Immature natural killer cell (primary cell): Measurements from ENCODE around the gene B4GALNT4. TPM values are rescaled to one million over a fixed set of nuclear protein-coding genes. Genes with fewer than 3 reads are reported as not detected.
"Not testable (repeated sequence)": the region's sequence is repeated elsewhere in the genome, so short reads cannot be mapped to it uniquely, and the experiment has no call there.

Experiments
- DNase-seq, 3 donors: peaks; one replicate each; pipeline ENCODE4 v3.0.0; 2022; ENCODE audit warnings: mixed read lengths in 1 of 3
- H3K27ac Mint-ChIP-seq, 6 donors: one replicate each; pipeline ENCODE4 v1.8.0; 2020; ENCODE audit warnings: mixed read lengths in 6 of 6, mild to moderate bottlenecking in 5 of 6, inconsistent platforms in 4 of 6, moderate library complexity in 3 of 6
- H3K27me3 Mint-ChIP-seq, 3 donors: one replicate each; pipeline ENCODE4 v1.8.0; 2020 to 2021; ENCODE audit warnings: low read depth in 3 of 3, mild to moderate bottlenecking in 3 of 3, mixed read lengths in 3 of 3, moderate library complexity in 3 of 3, inconsistent platforms in 1 of 3
- H3K36me3 Mint-ChIP-seq, 3 donors: one replicate each; pipeline ENCODE4 v1.8.0; 2020; ENCODE audit warnings: mixed read lengths in 3 of 3, inconsistent platforms in 2 of 3, mild to moderate bottlenecking in 2 of 3
- H3K4me1 Mint-ChIP-seq, 2 donors: one replicate each; pipeline ENCODE4 v1.8.0; 2020; ENCODE audit warnings: inconsistent platforms in 2 of 2, mild to moderate bottlenecking in 2 of 2, mixed read lengths in 2 of 2, moderate library complexity in 1 of 2
- H3K4me3 Mint-ChIP-seq, 5 donors: one replicate each; pipeline ENCODE4 v1.8.0; 2020; ENCODE audit warnings: mild to moderate bottlenecking in 5 of 5, mixed read lengths in 5 of 5, inconsistent platforms in 3 of 5, moderate library complexity in 3 of 5
- H3K9me3 Mint-ChIP-seq, 6 donors: one replicate each; pipeline ENCODE4 v1.8.0; 2020; ENCODE audit warnings: mild to moderate bottlenecking in 6 of 6, mixed read lengths in 6 of 6, inconsistent platforms in 4 of 6, moderate library complexity in 3 of 6
- polyA plus RNA-seq, 3 donors: library from polyadenylated mRNA; unstranded; fragments of 300-500 nt; fragmentation: Illumina TruSeq; gene quantifications; one replicate each; pipeline ENCODE4 v1.2.3, GENCODE V29; 2021

Gene B4GALNT4
- polyA plus RNA-seq, 3 donors from 2014 or later = 0.53 TPM; not detected in 2

GRCh38 chr11:330694-331357, 38.5 kb upstream of the B4GALNT4 start:
- Mint-ChIP-seq H3K27ac (peak overlapping the region; percentile 84 to 95 (median 90)), H3K36me3 (peaks cover 0 to 7% (median 0%) of the 10 kb centered on the region in 3 donors), H3K4me1 (peaks cover 87 to 94% of the 10 kb centered on the region in 2 donors), H3K27me3 (peaks cover 11 to 20% (median 15%) of the 10 kb centered on the region in 3 donors), H3K4me3 (peak overlapping the region; percentile 84 to 88 (median 87)), H3K9me3 (peaks cover 0 to 2% (median 0%) of the 10 kb centered on the region in 6 donors)
- peak; percentile 78 to 82 (median 79) for DNase-seq

- H3K27ac Mint-ChIP-seq = peak overlapping the region; percentile 84 to 95 (median 90)
Observed at GRCh38 chr11:331358-332060, 37.8 kb upstream of the B4GALNT4 start.

GRCh38 chr11:332651-333480, 36.4 kb upstream of the B4GALNT4 start:
- H3K9me3 Mint-ChIP-seq = peaks cover 0 to 2% (median 0%) of the 10 kb centered on the region in 6 donors
- peaks cover 0 to 7% (median 0%) of the 10 kb centered on the region in 3 donors for H3K36me3 Mint-ChIP-seq
- H3K27ac Mint-ChIP-seq = peak overlapping the region; percentile 83 to 92 (median 88)
- peaks cover 11 to 16% (median 15%) of the 10 kb centered on the region in 3 donors for H3K27me3 Mint-ChIP-seq
- peak overlapping the region; percentile 84 to 88 (median 87) for H3K4me3 Mint-ChIP-seq
- peaks cover 79 to 86% of the 10 kb centered on the region in 2 donors for H3K4me1 Mint-ChIP-seq
- DNase-seq = peak in 2 of 3 donors; percentile 46 to 49

More at GRCh38 chr11:331358-332060, 37.8 kb upstream of the B4GALNT4 start:
- Mint-ChIP-seq H3K4me1 (peaks cover 87 to 94% of the 10 kb centered on the region in 2 donors), H3K27me3 (peaks cover 11 to 16% (median 15%) of the 10 kb centered on the region in 3 donors), H3K4me3 (peak overlapping the region; percentile 84 to 88 (median 87)), H3K9me3 (peaks cover 0 to 2% (median 0%) of the 10 kb centered on the region in 6 donors), H3K36me3 (peaks cover 0 to 7% (median 0%) of the 10 kb centered on the region in 3 donors)
- no peak for DNase-seq

- H3K9me3 Mint-ChIP-seq, DNase-seq, H3K36me3 Mint-ChIP-seq: not testable (repeated sequence)
- Mint-ChIP-seq H3K27me3 (peaks cover 11 to 16% (median 15%) of the 10 kb centered on the region in 3 donors), H3K27ac (peak overlapping the region; percentile 55 to 92 (median 85)), H3K4me3 (peak overlapping the region in 3 of 5 donors; percentile 39 to 88 (median 86)), H3K4me1 (peaks cover 73 to 81% of the 10 kb centered on the region in 2 donors)
Observed at GRCh38 chr11:333616-334263, 35.6 kb upstream of the B4GALNT4 start.

- no peak for DNase-seq
- H3K4me1 Mint-ChIP-seq = peaks cover 66 to 74% of the 10 kb centered on the region in 2 donors
- peaks cover 11 to 14% (median 12%) of the 10 kb centered on the region in 3 donors for H3K27me3 Mint-ChIP-seq
- H3K36me3 Mint-ChIP-seq = peaks cover 0 to 7% (median 0%) of the 10 kb centered on the region in 3 donors
- peaks cover 0 to 2% (median 0%) of the 10 kb centered on the region in 6 donors for H3K9me3 Mint-ChIP-seq
- H3K27ac Mint-ChIP-seq = peak overlapping the region in 3 of 6 donors; percentile 17 to 92 (median 20)
- H3K4me3 Mint-ChIP-seq = peak overlapping the region in 1 of 5 donors; percentile 23
Observed at GRCh38 chr11:334264-334994, 34.9 kb upstream of the B4GALNT4 start.

- H3K36me3 Mint-ChIP-seq = peaks cover 0 to 7% (median 0%) of the 10 kb centered on the region in 3 donors
- H3K27me3 Mint-ChIP-seq = peaks cover 5 to 10% (median 8%) of the 10 kb centered on the region in 3 donors
- peaks cover 0 to 2% (median 0%) of the 10 kb centered on the region in 6 donors for H3K9me3 Mint-ChIP-seq
- H3K27ac Mint-ChIP-seq = peak overlapping the region; percentile 56 to 84 (median 80)
- no peak for DNase-seq
- H3K4me3 Mint-ChIP-seq = peak overlapping the region in 4 of 5 donors; percentile 5 to 58 (median 44)
- peaks cover 56 to 69% of the 10 kb centered on the region in 2 donors for H3K4me1 Mint-ChIP-seq
Observed at GRCh38 chr11:335779-336658, 33.3 kb upstream of the B4GALNT4 start.

GRCh38 chr11:336659-337198, 32.6 kb upstream of the B4GALNT4 start:
- peaks cover under 1 to 7% (median 2%) of the 10 kb centered on the region in 3 donors for H3K27me3 Mint-ChIP-seq
- no peak for DNase-seq
- peak overlapping the region; percentile 56 to 84 (median 78) for H3K27ac Mint-ChIP-seq
- peaks cover 0 to 7% (median 0%) of the 10 kb centered on the region in 3 donors for H3K36me3 Mint-ChIP-seq
- peaks cover 56 to 69% of the 10 kb centered on the region in 2 donors for H3K4me1 Mint-ChIP-seq
- peak overlapping the region in 1 of 5 donors; percentile 6 for H3K4me3 Mint-ChIP-seq
- H3K9me3 Mint-ChIP-seq = peaks cover 0 to 2% (median 0%) of the 10 kb centered on the region in 6 donors

- H3K4me1 Mint-ChIP-seq = peaks cover 56 to 67% of the 10 kb centered on the region in 2 donors
Observed at GRCh38 chr11:337711-338110, 31.6 kb upstream of the B4GALNT4 start.

GRCh38 chr11:339963-340362, 29.3 kb upstream of the B4GALNT4 start:
- Mint-ChIP-seq H3K27me3 (peaks cover 0 to 4% (median 3%) of the 10 kb centered on the region in 3 donors), H3K4me1 (peaks cover 40 to 47% of the 10 kb centered on the region in 2 donors), H3K9me3 (no peaks in the 10 kb centered on the region), H3K4me3 (no peak overlapping the region), H3K36me3 (no peaks in the 10 kb centered on the region), H3K27ac (no peak overlapping the region)
- no peak for DNase-seq

More at GRCh38 chr11:337711-338110, 31.6 kb upstream of the B4GALNT4 start:
- Mint-ChIP-seq H3K36me3 (peaks cover 0 to 7% (median 0%) of the 10 kb centered on the region in 3 donors), H3K27me3 (peaks cover 0 to 7% (median 2%) of the 10 kb centered on the region in 3 donors), H3K27ac (no peak overlapping the region), H3K9me3 (peaks cover 0 to 2% (median 0%) of the 10 kb centered on the region in 6 donors), H3K4me3 (no peak overlapping the region)
- DNase-seq = no peak

- no peak for DNase-seq
- H3K27ac Mint-ChIP-seq = peak overlapping the region in 4 of 6 donors; percentile 4 to 80 (median 58)
- H3K36me3 Mint-ChIP-seq = no peaks in the 10 kb centered on the region
- H3K4me1 Mint-ChIP-seq = peaks cover 34 to 40% of the 10 kb centered on the region in 2 donors
- H3K27me3 Mint-ChIP-seq = peaks cover 0 to 4% (median 3%) of the 10 kb centered on the region in 3 donors
- no peak overlapping the region for H3K4me3 Mint-ChIP-seq
- H3K9me3 Mint-ChIP-seq = no peaks in the 10 kb centered on the region
Observed at GRCh38 chr11:340539-341512, 28.5 kb upstream of the B4GALNT4 start.
